ENCODE data around the gene FOXJ1. TPM values are rescaled to one million over a fixed set of nuclear protein-coding genes. Genes with fewer than 3 reads are reported as not detected.

FOXJ1 gene
- total and polyA plus RNA-seq, 2 of the 13 experiments (the other 11 are each of a cell fraction or from before 2014, with no cell fraction given), result 0.98 to 1.6 TPM

DNA sequence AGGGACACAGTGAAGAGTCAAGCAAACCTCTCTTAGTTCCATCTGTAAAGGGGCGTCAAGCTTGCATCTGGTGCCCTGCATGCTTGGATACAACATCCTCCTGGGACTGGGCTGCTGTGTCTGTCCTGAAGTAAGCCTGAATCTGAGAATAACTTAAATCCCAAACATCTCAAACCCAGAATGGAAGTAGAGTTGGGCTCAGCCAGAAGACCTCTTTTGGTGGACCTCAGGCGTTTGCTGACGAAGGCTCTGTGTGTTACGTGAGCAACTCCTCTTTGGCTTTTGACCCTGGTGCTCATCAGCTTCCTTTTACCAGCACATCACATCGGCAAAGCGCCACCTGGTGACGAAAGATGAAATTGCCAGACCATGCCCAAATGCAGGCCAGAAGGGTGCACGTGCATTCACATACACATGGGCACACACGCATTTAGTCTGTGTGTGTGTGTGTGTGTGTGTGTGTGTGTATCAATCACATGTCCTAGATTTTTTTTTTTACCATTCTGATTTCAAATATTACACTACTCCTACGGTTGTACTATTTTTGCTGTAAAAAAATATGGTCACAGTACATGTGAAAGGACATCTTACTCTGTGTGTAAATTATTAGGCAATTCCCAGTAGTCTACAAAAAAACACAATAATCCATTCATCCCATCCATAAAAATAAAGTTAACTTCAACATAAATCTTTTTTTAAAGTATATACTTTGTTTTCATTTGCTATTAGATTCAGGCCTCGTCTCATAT, 41.1 kb upstream of the FOXJ1 start (continued):
- TF ChIP-seq, protein P1, sequence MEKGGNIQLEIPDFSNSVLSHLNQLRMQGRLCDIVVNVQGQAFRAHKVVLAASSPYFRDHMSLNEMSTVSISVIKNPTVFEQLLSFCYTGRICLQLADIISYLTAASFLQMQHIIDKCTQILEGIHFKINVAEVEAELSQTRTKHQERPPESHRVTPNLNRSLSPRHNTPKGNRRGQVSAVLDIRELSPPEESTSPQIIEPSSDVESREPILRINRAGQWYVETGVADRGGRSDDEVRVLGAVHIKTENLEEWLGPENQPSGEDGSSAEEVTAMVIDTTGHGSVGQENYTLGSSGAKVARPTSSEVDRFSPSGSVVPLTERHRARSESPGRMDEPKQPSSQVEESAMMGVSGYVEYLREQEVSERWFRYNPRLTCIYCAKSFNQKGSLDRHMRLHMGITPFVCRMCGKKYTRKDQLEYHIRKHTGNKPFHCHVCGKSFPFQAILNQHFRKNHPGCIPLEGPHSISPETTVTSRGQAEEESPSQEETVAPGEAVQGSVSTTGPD (CRISPR knock-in tag; IDR thresholded peaks at IDR 0.05), result no peak
- TF ChIP-seq, protein P2, sequence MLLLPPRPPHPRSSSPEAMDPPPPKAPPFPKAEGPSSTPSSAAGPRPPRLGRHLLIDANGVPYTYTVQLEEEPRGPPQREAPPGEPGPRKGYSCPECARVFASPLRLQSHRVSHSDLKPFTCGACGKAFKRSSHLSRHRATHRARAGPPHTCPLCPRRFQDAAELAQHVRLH (CRISPR knock-in tag; IDR thresholded peaks at IDR 0.05; ENCODE audit: borderline replicate concordance, low read depth), result peak; percentile 78; the same call in 1 of the 2 replicates
- TF ChIP-seq ZNF598 (CRISPR knock-in tag; IDR thresholded peaks at IDR 0.05; ENCODE audit: borderline replicate concordance), result 0 out of 2 replicates have a peak, but pooled peaks have one; percentile 74
- peak; percentile 84; the same call in 1 of the 2 replicates for TF ChIP-seq ZNF124 (CRISPR knock-in tag; IDR thresholded peaks at IDR 0.05)
- peak; percentile 65; the same call in 1 of the 2 replicates for TF ChIP-seq ZNF44 (CRISPR knock-in tag; IDR thresholded peaks at IDR 0.05)
- TF ChIP-seq ARNT (IDR thresholded peaks at IDR 0.05), result no peak
- no peak for TF ChIP-seq FOXJ3 (CRISPR knock-in tag; IDR thresholded peaks at IDR 0.05; ENCODE audit: borderline replicate concordance)
- TF ChIP-seq ZNF205 (CRISPR knock-in tag; IDR thresholded peaks at IDR 0.05), result peak; percentile 72; the same call in 1 of the 2 replicates
- TF ChIP-seq, protein P3, sequence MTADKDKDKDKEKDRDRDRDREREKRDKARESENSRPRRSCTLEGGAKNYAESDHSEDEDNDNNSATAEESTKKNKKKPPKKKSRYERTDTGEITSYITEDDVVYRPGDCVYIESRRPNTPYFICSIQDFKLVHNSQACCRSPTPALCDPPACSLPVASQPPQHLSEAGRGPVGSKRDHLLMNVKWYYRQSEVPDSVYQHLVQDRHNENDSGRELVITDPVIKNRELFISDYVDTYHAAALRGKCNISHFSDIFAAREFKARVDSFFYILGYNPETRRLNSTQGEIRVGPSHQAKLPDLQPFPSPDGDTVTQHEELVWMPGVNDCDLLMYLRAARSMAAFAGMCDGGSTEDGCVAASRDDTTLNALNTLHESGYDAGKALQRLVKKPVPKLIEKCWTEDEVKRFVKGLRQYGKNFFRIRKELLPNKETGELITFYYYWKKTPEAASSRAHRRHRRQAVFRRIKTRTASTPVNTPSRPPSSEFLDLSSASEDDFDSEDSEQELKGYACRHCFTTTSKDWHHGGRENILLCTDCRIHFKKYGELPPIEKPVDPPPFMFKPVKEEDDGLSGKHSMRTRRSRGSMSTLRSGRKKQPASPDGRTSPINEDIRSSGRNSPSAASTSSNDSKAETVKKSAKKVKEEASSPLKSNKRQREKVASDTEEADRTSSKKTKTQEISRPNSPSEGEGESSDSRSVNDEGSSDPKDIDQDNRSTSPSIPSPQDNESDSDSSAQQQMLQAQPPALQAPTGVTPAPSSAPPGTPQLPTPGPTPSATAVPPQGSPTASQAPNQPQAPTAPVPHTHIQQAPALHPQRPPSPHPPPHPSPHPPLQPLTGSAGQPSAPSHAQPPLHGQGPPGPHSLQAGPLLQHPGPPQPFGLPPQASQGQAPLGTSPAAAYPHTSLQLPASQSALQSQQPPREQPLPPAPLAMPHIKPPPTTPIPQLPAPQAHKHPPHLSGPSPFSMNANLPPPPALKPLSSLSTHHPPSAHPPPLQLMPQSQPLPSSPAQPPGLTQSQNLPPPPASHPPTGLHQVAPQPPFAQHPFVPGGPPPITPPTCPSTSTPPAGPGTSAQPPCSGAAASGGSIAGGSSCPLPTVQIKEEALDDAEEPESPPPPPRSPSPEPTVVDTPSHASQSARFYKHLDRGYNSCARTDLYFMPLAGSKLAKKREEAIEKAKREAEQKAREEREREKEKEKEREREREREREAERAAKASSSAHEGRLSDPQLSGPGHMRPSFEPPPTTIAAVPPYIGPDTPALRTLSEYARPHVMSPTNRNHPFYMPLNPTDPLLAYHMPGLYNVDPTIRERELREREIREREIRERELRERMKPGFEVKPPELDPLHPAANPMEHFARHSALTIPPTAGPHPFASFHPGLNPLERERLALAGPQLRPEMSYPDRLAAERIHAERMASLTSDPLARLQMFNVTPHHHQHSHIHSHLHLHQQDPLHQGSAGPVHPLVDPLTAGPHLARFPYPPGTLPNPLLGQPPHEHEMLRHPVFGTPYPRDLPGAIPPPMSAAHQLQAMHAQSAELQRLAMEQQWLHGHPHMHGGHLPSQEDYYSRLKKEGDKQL (CRISPR knock-in tag; IDR thresholded peaks at IDR 0.05; ENCODE audit: low read depth), result no peak
- TF ChIP-seq, protein P4, sequence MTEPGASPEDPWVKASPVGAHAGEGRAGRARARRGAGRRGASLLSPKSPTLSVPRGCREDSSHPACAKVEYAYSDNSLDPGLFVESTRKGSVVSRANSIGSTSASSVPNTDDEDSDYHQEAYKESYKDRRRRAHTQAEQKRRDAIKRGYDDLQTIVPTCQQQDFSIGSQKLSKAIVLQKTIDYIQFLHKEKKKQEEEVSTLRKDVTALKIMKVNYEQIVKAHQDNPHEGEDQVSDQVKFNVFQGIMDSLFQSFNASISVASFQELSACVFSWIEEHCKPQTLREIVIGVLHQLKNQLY (CRISPR knock-in tag; IDR thresholded peaks at IDR 0.05), result peak; percentile 82; the same call in 1 of the 2 replicates
- no peak for TF ChIP-seq NR1H2 (CRISPR knock-in tag; IDR thresholded peaks at IDR 0.05; ENCODE audit: borderline replicate concordance, low read depth)
- no peak for TF ChIP-seq TBL1XR1 (IDR thresholded peaks at IDR 0.05; ENCODE audit: borderline replicate concordance, low read length, partially characterized antibody)
- 0 out of 2 replicates have a peak, but pooled peaks have one; percentile 50 for TF ChIP-seq SSRP1 (CRISPR knock-in tag; IDR thresholded peaks at IDR 0.05)
- TF ChIP-seq, protein P5, sequence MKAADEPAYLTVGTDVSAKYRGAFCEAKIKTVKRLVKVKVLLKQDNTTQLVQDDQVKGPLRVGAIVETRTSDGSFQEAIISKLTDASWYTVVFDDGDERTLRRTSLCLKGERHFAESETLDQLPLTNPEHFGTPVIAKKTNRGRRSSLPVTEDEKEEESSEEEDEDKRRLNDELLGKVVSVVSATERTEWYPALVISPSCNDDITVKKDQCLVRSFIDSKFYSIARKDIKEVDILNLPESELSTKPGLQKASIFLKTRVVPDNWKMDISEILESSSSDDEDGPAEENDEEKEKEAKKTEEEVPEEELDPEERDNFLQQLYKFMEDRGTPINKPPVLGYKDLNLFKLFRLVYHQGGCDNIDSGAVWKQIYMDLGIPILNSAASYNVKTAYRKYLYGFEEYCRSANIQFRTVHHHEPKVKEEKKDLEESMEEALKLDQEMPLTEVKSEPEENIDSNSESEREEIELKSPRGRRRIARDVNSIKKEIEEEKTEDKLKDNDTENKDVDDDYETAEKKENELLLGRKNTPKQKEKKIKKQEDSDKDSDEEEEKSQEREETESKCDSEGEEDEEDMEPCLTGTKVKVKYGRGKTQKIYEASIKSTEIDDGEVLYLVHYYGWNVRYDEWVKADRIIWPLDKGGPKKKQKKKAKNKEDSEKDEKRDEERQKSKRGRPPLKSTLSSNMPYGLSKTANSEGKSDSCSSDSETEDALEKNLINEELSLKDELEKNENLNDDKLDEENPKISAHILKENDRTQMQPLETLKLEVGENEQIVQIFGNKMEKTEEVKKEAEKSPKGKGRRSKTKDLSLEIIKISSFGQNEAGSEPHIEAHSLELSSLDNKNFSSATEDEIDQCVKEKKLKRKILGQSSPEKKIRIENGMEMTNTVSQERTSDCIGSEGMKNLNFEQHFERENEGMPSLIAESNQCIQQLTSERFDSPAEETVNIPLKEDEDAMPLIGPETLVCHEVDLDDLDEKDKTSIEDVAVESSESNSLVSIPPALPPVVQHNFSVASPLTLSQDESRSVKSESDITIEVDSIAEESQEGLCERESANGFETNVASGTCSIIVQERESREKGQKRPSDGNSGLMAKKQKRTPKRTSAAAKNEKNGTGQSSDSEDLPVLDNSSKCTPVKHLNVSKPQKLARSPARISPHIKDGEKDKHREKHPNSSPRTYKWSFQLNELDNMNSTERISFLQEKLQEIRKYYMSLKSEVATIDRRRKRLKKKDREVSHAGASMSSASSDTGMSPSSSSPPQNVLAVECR (CRISPR knock-in tag; IDR thresholded peaks at IDR 0.05; ENCODE audit: borderline replicate concordance), result peak; percentile 49; the same call in 1 of the 2 replicates
- TF ChIP-seq HOXA7 (CRISPR knock-in tag; IDR thresholded peaks at IDR 0.05), result no peak
- TF ChIP-seq ZNF224 (CRISPR knock-in tag; IDR thresholded peaks at IDR 0.05), result no peak
- TF ChIP-seq FOXK2 (IDR thresholded peaks at IDR 0.05), result no peak
- TF ChIP-seq EED (CRISPR knock-in tag; IDR thresholded peaks at IDR 0.05), result no peak
